GM12878 (cell line): ENCODE results near the gene AVL9. TPM values are rescaled to one million over a fixed set of nuclear protein-coding genes. Genes with fewer than 3 reads are reported as not detected.
A peak's percentile ranks its signal among the peaks of the same experiment; 100 is the strongest.

Experiments
- ASH2L ChIP-seq: fragments of 300-600, 200-600 bp; sonication (generic); IDR thresholded peaks from 2 replicates; pipeline ENCODE4 v1.6.1; 2017; ENCODE audit warnings: low read depth, mild to moderate bottlenecking, borderline replicate concordance
- CBX3 ChIP-seq: fragments of 200-600 bp; sonication (generic); IDR thresholded peaks from 2 replicates; pipeline ENCODE4 v1.6.1; 2016; ENCODE audit warnings: low read depth, borderline replicate concordance
- ESRRA ChIP-seq: IDR thresholded peaks from 2 replicates; pipeline ENCODE4 v1.6.1; 2012; ENCODE audit warnings: mild to moderate bottlenecking, low read length, improper control_type of control experiment
- ETV6 ChIP-seq, 2 experiments: fragments of 450-650 bp in 1 of 2; IDR thresholded peaks in 1 of 2; conservative IDR thresholded peaks in 1 of 2; 2 replicates each; pipeline ENCODE4 v1.6.1; 2014; ENCODE audit warnings: antibody characterized with exemption in 1 of 2, borderline replicate concordance in 1 of 2, low read depth in 1 of 2, mild to moderate bottlenecking in 1 of 2, moderate library complexity in 1 of 2
- IKZF2 ChIP-seq, 2 experiments: fragments of 450-650 bp; IDR thresholded peaks; 2 replicates each; pipeline ENCODE4 v1.6.1; 2017; ENCODE audit warnings: mild to moderate bottlenecking in 2 of 2, moderate library complexity in 2 of 2
- MYB ChIP-seq: fragments of 150-350 bp; IDR thresholded peaks from 2 replicates; pipeline ENCODE4 v1.6.1; 2014; ENCODE audit warnings: mild to moderate bottlenecking, low read depth, low read length, borderline replicate concordance
- RAD51 ChIP-seq: fragments of 450-650 bp; IDR thresholded peaks from 2 replicates; pipeline ENCODE4 v1.6.1; 2016; ENCODE audit warnings: moderate library complexity, mild to moderate bottlenecking, inconsistent platforms
- SIN3A ChIP-seq: IDR thresholded peaks from 2 replicates; pipeline ENCODE4 v1.6.1; 2012; ENCODE audit warnings: low read depth, low read length, improper control_type of control experiment
- SMAD5 ChIP-seq: IDR thresholded peaks from 2 replicates; pipeline ENCODE4 v1.6.1; 2016; ENCODE audit warnings: antibody characterized with exemption, low read depth
- SMARCA5 ChIP-seq: fragments of 450-650 bp; IDR thresholded peaks from 2 replicates; pipeline ENCODE4 v1.6.1; 2017; ENCODE audit warnings: mild to moderate bottlenecking
- SPI1 ChIP-seq: IDR thresholded peaks from 2 replicates; pipeline ENCODE4 v1.6.1; 2011; ENCODE audit warnings: low read depth, mild to moderate bottlenecking, low read length, moderate library complexity, borderline replicate concordance; ENCODE audit not compliant: insufficient read depth
- SRF ChIP-seq, 2 experiments: IDR thresholded peaks; 2 replicates each; pipeline ENCODE4 v1.6.1; 2011; ENCODE audit warnings: low read depth in 2 of 2, low read length in 2 of 2, mild to moderate bottlenecking in 1 of 2, moderate library complexity in 1 of 2
- TCF12 ChIP-seq: IDR thresholded peaks from 2 replicates; pipeline ENCODE4 v1.6.1; 2011; ENCODE audit warnings: low read depth, mild to moderate bottlenecking, low read length
- ZBED1 ChIP-seq: IDR thresholded peaks from 2 replicates; pipeline ENCODE4 v1.6.1; 2016; ENCODE audit warnings: borderline replicate concordance
- ZNF384 ChIP-seq: IDR thresholded peaks from 2 replicates; pipeline ENCODE4 v1.6.1; 2012; ENCODE audit warnings: low read depth, mild to moderate bottlenecking, low read length, improper control_type of control experiment, borderline replicate concordance
- ZNF622 ChIP-seq: fragments of 450-650 bp; IDR thresholded peaks from 2 replicates; pipeline ENCODE4 v1.6.1; 2017; ENCODE audit warnings: mild to moderate bottlenecking, inconsistent platforms
- ZZZ3 ChIP-seq: IDR thresholded peaks from 2 replicates; pipeline ENCODE4 v1.6.1; 2011; ENCODE audit warnings: low read depth; ENCODE audit not compliant: control insufficient read depth, insufficient read length
- polyA plus RNA-seq, 11 experiments: library from polyadenylated mRNA; depleted of rRNA in 4 of 11; unstranded in 6 of 11; stranded (reverse) in 5 of 11; fragments of >200 nt; fragmentation: Nextera tagmentation in 4 of 11; fragmentation: Illumina TruSeq in 1 of 11; extraction: Ambion mirVana in 4 of 11; extraction: Trizol in 1 of 11; gene quantifications; 1 replicate in 1 of 11; 2 replicates in 10 of 11; pipeline versions ENCODE4 v1.2.1 to v1.2.3, GENCODE V29; 2011 to 2016; ENCODE audit warnings: inconsistent platforms in 2 of 11, missing spikeins in 2 of 11, low read depth in 1 of 11
- total RNA-seq, 4 experiments: library from RNA; depleted of rRNA in 3 of 4; stranded (reverse); fragments of >200 nt in 3 of 4; fragmentation: Illumina TruSeq in 1 of 4; extraction: Trizol in 1 of 4; gene quantifications; 2 replicates each; pipeline versions ENCODE4 v1.2.1 to v1.2.3, GENCODE V29; 2013 to 2021
- TF ChIP-seq, protein P1 (sequence below): fragments of 150-350 bp; IDR thresholded peaks from 2 replicates; pipeline ENCODE4 v1.6.1; 2016; ENCODE audit warnings: low read depth, low read length
- TF ChIP-seq, protein P2 (sequence below): IDR thresholded peaks from 2 replicates; pipeline ENCODE4 v1.6.1; 2012; ENCODE audit warnings: low read depth, low read length, improper control_type of control experiment
- TF ChIP-seq, protein P3 (sequence below): IDR thresholded peaks from 2 replicates; pipeline ENCODE4 v1.6.1; 2011; ENCODE audit warnings: borderline replicate concordance, low read depth, mild to moderate bottlenecking, moderate library complexity, low read length; ENCODE audit not compliant: insufficient read depth, poor library complexity, severe bottlenecking
- TF ChIP-seq, protein P4 (sequence below): IDR thresholded peaks from 2 replicates; pipeline ENCODE4 v1.6.1; 2012; ENCODE audit warnings: mild to moderate bottlenecking, low read depth, low read length
- TF ChIP-seq, protein P5 (sequence below): IDR thresholded peaks from 2 replicates; pipeline ENCODE4 v1.6.1; 2011; ENCODE audit warnings: borderline replicate concordance, low read depth, mild to moderate bottlenecking, moderate library complexity, mixed read lengths, low read length; ENCODE audit not compliant: insufficient read depth; ENCODE audit errors: extremely low read length

Gene AVL9
- total and polyA plus RNA-seq, 10 of the 15 experiments (the other 5 are each of a cell fraction or from before 2014, with no cell fraction given) = 4.5 to 41.6 (median 20.1) TPM

DNA sequence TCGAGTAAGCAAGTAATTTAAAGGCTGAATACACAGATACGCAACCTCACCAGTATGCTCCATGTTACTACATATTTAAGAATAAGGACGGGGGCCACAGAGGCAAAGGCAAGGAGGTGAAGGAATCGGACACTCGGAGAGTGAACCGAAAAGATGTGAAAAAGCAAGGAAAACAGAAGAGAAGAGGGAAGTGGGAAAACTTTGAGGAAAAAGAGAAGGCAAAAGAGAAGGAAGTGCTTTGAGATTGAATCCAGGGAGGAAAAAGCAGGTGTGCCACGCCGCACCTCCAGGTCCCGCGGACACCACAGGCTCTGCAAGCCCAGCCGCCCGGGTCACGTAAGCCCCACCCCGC is 367 bp upstream of the AVL9 start (continued):
- TF ChIP-seq, protein P1, sequence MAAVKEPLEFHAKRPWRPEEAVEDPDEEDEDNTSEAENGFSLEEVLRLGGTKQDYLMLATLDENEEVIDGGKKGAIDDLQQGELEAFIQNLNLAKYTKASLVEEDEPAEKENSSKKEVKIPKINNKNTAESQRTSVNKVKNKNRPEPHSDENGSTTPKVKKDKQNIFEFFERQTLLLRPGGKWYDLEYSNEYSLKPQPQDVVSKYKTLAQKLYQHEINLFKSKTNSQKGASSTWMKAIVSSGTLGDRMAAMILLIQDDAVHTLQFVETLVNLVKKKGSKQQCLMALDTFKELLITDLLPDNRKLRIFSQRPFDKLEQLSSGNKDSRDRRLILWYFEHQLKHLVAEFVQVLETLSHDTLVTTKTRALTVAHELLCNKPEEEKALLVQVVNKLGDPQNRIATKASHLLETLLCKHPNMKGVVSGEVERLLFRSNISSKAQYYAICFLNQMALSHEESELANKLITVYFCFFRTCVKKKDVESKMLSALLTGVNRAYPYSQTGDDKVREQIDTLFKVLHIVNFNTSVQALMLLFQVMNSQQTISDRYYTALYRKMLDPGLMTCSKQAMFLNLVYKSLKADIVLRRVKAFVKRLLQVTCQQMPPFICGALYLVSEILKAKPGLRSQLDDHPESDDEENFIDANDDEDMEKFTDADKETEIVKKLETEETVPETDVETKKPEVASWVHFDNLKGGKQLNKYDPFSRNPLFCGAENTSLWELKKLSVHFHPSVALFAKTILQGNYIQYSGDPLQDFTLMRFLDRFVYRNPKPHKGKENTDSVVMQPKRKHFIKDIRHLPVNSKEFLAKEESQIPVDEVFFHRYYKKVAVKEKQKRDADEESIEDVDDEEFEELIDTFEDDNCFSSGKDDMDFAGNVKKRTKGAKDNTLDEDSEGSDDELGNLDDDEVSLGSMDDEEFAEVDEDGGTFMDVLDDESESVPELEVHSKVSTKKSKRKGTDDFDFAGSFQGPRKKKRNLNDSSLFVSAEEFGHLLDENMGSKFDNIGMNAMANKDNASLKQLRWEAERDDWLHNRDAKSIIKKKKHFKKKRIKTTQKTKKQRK = no peak
- TF ChIP-seq, protein P2, sequence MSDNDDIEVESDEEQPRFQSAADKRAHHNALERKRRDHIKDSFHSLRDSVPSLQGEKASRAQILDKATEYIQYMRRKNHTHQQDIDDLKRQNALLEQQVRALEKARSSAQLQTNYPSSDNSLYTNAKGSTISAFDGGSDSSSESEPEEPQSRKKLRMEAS = no peak
- no peak for TF ChIP-seq SMAD5
- no peak for TF ChIP-seq CBX3
- 0 out of 4 replicates have a peak, but pooled peaks of 1 of the 2 experiments have one; percentile 1 for TF ChIP-seq IKZF2 (IDR thresholded peaks at IDR 0.05)
- TF ChIP-seq, protein P3, sequence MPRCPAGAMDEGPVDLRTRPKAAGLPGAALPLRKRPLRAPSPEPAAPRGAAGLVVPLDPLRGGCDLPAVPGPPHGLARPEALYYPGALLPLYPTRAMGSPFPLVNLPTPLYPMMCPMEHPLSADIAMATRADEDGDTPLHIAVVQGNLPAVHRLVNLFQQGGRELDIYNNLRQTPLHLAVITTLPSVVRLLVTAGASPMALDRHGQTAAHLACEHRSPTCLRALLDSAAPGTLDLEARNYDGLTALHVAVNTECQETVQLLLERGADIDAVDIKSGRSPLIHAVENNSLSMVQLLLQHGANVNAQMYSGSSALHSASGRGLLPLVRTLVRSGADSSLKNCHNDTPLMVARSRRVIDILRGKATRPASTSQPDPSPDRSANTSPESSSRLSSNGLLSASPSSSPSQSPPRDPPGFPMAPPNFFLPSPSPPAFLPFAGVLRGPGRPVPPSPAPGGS = no peak
- no peak for TF ChIP-seq RAD51
- no peak for TF ChIP-seq ETV6 (conservative IDR thresholded peaks at IDR 0.05 in 1 of 2, IDR thresholded peaks at IDR 0.05 in 1 of 2; ENCODE audit: borderline replicate concordance in 1 of 2, low read depth in 1 of 2)
- TF ChIP-seq MYB = no peak
- TF ChIP-seq ASH2L = no peak
- no peak for TF ChIP-seq ESRRA
- no peak for TF ChIP-seq TCF12
- TF ChIP-seq, protein P4, sequence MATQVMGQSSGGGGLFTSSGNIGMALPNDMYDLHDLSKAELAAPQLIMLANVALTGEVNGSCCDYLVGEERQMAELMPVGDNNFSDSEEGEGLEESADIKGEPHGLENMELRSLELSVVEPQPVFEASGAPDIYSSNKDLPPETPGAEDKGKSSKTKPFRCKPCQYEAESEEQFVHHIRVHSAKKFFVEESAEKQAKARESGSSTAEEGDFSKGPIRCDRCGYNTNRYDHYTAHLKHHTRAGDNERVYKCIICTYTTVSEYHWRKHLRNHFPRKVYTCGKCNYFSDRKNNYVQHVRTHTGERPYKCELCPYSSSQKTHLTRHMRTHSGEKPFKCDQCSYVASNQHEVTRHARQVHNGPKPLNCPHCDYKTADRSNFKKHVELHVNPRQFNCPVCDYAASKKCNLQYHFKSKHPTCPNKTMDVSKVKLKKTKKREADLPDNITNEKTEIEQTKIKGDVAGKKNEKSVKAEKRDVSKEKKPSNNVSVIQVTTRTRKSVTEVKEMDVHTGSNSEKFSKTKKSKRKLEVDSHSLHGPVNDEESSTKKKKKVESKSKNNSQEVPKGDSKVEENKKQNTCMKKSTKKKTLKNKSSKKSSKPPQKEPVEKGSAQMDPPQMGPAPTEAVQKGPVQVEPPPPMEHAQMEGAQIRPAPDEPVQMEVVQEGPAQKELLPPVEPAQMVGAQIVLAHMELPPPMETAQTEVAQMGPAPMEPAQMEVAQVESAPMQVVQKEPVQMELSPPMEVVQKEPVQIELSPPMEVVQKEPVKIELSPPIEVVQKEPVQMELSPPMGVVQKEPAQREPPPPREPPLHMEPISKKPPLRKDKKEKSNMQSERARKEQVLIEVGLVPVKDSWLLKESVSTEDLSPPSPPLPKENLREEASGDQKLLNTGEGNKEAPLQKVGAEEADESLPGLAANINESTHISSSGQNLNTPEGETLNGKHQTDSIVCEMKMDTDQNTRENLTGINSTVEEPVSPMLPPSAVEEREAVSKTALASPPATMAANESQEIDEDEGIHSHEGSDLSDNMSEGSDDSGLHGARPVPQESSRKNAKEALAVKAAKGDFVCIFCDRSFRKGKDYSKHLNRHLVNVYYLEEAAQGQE = no peak
- TF ChIP-seq ZNF622 = no peak
- no peak for TF ChIP-seq ZNF384
- no peak for TF ChIP-seq SRF (IDR thresholded peaks at IDR 0.05; ENCODE audit: low read depth in 2 of 2, low read length in 2 of 2)
- TF ChIP-seq ZZZ3 = no peak
- TF ChIP-seq, protein P5, sequence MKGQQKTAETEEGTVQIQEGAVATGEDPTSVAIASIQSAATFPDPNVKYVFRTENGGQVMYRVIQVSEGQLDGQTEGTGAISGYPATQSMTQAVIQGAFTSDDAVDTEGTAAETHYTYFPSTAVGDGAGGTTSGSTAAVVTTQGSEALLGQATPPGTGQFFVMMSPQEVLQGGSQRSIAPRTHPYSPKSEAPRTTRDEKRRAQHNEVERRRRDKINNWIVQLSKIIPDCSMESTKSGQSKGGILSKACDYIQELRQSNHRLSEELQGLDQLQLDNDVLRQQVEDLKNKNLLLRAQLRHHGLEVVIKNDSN = no peak
- TF ChIP-seq SIN3A = no peak
- TF ChIP-seq SMARCA5 = no peak
- no peak for TF ChIP-seq SPI1
- TF ChIP-seq ZBED1 = no peak
